GM23248 (cell line): ENCODE measurements around the gene GGA2.

Source experiments
- EZH2 ChIP-seq: fragments of 200-600 bp; sonication (generic); IDR thresholded peaks from 2 replicates; pipeline ENCODE4 v1.6.1; 2018; ENCODE audit warnings: antibody characterized with exemption, mild to moderate bottlenecking; ENCODE audit not compliant: insufficient read depth, poor library complexity, severe bottlenecking
- EZH2phosphoT487 ChIP-seq: fragments of 200-600 bp; sonication (generic); IDR thresholded peaks from 2 replicates; pipeline ENCODE4 v1.6.1; 2018; ENCODE audit warnings: antibody characterized with exemption, moderate library complexity, mild to moderate bottlenecking, low read depth; ENCODE audit not compliant: insufficient read depth

DNA sequence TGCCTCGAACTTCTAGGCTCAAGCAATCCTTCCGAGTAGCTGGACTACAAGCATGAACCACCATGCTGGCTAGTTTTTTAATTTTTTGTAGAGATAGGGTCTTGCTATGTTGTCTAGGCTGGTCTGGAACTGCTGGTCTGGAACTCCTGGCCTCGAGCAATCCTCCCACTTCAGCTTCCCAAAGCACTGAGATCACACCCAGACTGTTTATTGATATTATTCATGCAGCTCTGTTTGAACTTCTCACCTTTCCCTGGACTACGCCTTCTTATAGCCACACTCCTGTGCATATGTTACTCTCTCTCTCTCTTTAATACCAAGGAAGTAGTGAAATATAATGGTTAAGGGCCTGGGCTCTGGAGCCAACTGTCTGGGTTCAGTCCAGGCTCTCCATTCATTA is 61.9 kb downstream of the GGA2 start:
- TF ChIP-seq EZH2 (no peak), EZH2phosphoT487 (no peak)
